Nasal cavity respiratory epithelium epithelial cell of viscerocranial mucosa (primary cell): ENCODE results near the gene CLDN1. TPM values are rescaled to one million over a fixed set of nuclear protein-coding genes. Genes with fewer than 3 reads are reported as not detected.

ENCODE experiments used
- total RNA-seq: library from RNA; depleted of rRNA; stranded (reverse); fragments of >200 nt; gene quantifications from 2 replicates; pipeline ENCODE4 v1.2.3, GENCODE V29; 2014

Gene CLDN1
- 70.7 and 299 TPM in 2 replicates for total RNA-seq

GRCh38 chr3:190321789-190322603 lies at the start of gene CLDN1:
CLDN1 (minus strand) TSS chr3:190322446; CDS start chr3:190322206, 240 bp downstream.

Other genes starting within 250 kb of the CLDN1 start
- 9.5 and 14.0 TPM in 2 replicates for gene P3H2, start 201.5 kb downstream of the CLDN1 start, total RNA-seq
- gene CLDN16, start 65.7 kb upstream of the CLDN1 start, total RNA-seq, result 1.0 and 3.4 TPM in 2 replicates
- not detected in 2 replicates for gene TMEM207, start 127.5 kb upstream of the CLDN1 start, total RNA-seq
- gene IL1RAP, start 191.6 kb upstream of the CLDN1 start, total RNA-seq, result 56.4 and 72.6 TPM in 2 replicates